GM23248 (cell line): ENCODE measurements around the gene IL32. TPM values are rescaled to one million over a fixed set of nuclear protein-coding genes. Genes with fewer than 3 reads are reported as not detected.

Experiments used
- DNase-seq: peaks from one replicate; pipeline ENCODE4 v3.0.0-alpha.2; 2015
- H2AFZ ChIP-seq: fragments of 200-600 bp; sonication (generic); 2 replicates; pipeline ENCODE4 v1.6.1; 2016; ENCODE audit warnings: antibody characterized with exemption
- H3F3A ChIP-seq: fragments of 200-600 bp; sonication (generic); 2 replicates; pipeline ENCODE4 v1.6.1; 2016; ENCODE audit warnings: mild to moderate bottlenecking, antibody characterized with exemption, mixed run types; ENCODE audit not compliant: insufficient read depth
- H3K27ac ChIP-seq: fragments of 200-600 bp; sonication (generic); 2 replicates; pipeline ENCODE4 v1.5.1; 2016; ENCODE audit warnings: mild to moderate bottlenecking
- H3K27me3 ChIP-seq: fragments of 200-600 bp; sonication (generic); replicated peaks from 2 replicates; pipeline ENCODE4 v1.6.1; 2016; ENCODE audit warnings: mild to moderate bottlenecking; ENCODE audit not compliant: insufficient read depth
- H3K36me3 ChIP-seq: fragments of 200-600 bp; sonication (generic); 2 replicates; pipeline ENCODE4 v1.6.1; 2016; ENCODE audit warnings: low read depth, mild to moderate bottlenecking
- H3K4me1 ChIP-seq: fragments of 200-600 bp; sonication (generic); 2 replicates; pipeline ENCODE4 v1.6.1; 2016; ENCODE audit warnings: mild to moderate bottlenecking; ENCODE audit not compliant: insufficient read depth
- H3K4me2 ChIP-seq: fragments of 200-600 bp; sonication (generic); one replicate; pipeline ENCODE4 v1.6.1; 2016; ENCODE audit warnings: mild to moderate bottlenecking; ENCODE audit not compliant: unreplicated experiment
- H3K4me3 ChIP-seq: fragments of 200-600 bp; sonication (generic); 2 replicates; pipeline ENCODE4 v1.5.1; 2016; ENCODE audit warnings: mild to moderate bottlenecking
- H3K79me2 ChIP-seq: fragments of 200-600 bp; sonication (generic); 2 replicates; pipeline ENCODE4 v1.6.1; 2016; ENCODE audit warnings: mild to moderate bottlenecking; ENCODE audit not compliant: insufficient read depth
- H3K9ac ChIP-seq: fragments of 200-600 bp; sonication (generic); 2 replicates; pipeline ENCODE4 v1.6.1; 2016; ENCODE audit warnings: mild to moderate bottlenecking
- H3K9me2 ChIP-seq: fragments of 200-600 bp; sonication (generic); 2 replicates; pipeline ENCODE4 v1.6.1; 2016; ENCODE audit warnings: mixed run types, mild to moderate bottlenecking, moderate library complexity; ENCODE audit not compliant: insufficient read depth
- H3K9me3 ChIP-seq: fragments of 200-600 bp; sonication (generic); one replicate; pipeline ENCODE4 v1.6.1; 2017; ENCODE audit warnings: low read depth
- H4K20me1 ChIP-seq: fragments of 200-600 bp; sonication (generic); 2 replicates; pipeline ENCODE4 v1.6.0; 2016; ENCODE audit not compliant: insufficient read depth
- EZH2 ChIP-seq: fragments of 200-600 bp; sonication (generic); IDR thresholded peaks from 2 replicates; pipeline ENCODE4 v1.6.1; 2018; ENCODE audit warnings: antibody characterized with exemption, mild to moderate bottlenecking; ENCODE audit not compliant: insufficient read depth, poor library complexity, severe bottlenecking
- EZH2phosphoT487 ChIP-seq: fragments of 200-600 bp; sonication (generic); IDR thresholded peaks from 2 replicates; pipeline ENCODE4 v1.6.1; 2018; ENCODE audit warnings: antibody characterized with exemption, moderate library complexity, mild to moderate bottlenecking, low read depth; ENCODE audit not compliant: insufficient read depth
- WGBS, 2 experiments: methylation state at CpG; one replicate each; pipeline ENCODE4 v1.1.6; 2015 to 2017; ENCODE audit warnings: low lambda C conversion rate in 2 of 2, low coverage in 1 of 2; ENCODE audit errors: missing lambda C conversion rate in 2 of 2; 5-methylcytosine and 5-hydroxymethylcytosine counted together
- in situ Hi-C: fragments of 300-500 bp; cut with MboI; formaldehyde crosslinking; loops from 2 replicates; pipeline ENCODE4 v1.15.0; 2020
- polyA plus RNA-seq: library from polyadenylated mRNA; unstranded; fragments of >200 nt; fragmentation: Nextera tagmentation; extraction: Ambion mirVana; gene quantifications from 2 replicates; pipeline ENCODE4 v1.2.1, GENCODE V29; 2016
- total RNA-seq: library from RNA; depleted of rRNA; stranded (reverse); fragments of >200 nt; shearing (Covaris generic); gene quantifications from 2 replicates; pipeline ENCODE4 v1.2.3, GENCODE V29; 2014

IL32 gene
- total and polyA plus RNA-seq, 2 experiments from 2014 or later: 0.76 to 1.0 TPM

- H3F3A ChIP-seq: no peaks in the 10 kb centered on the region
- no peak overlapping the region for H3K27ac ChIP-seq
- no peaks in the 10 kb centered on the region for H3K27me3 ChIP-seq
- H4K20me1 ChIP-seq: no peaks in the 10 kb centered on the region
- H2AFZ ChIP-seq: no peak overlapping the region
- H3K36me3 ChIP-seq: no peaks in the 10 kb centered on the region
- no peak overlapping the region for H3K9ac ChIP-seq
- H3K79me2 ChIP-seq: no peaks in the 10 kb centered on the region
- H3K9me3 ChIP-seq: no peaks in the 10 kb centered on the region
- TF ChIP-seq EZH2: no peak
- H3K9me2 ChIP-seq: no peaks in the 10 kb centered on the region
- no peak overlapping the region for H3K4me3 ChIP-seq
- DNase-seq: no peak
- in situ Hi-C loops: no loop called here
- H3K4me1 ChIP-seq: peaks cover 5% of the 10 kb centered on the region
- 82 to 86% methylated on average over 6 of the region's 6 CpGs for whole genome bisulfite sequencing, 2 experiments
- H3K4me2 ChIP-seq: no peak overlapping the region
Measured at GRCh38 chr16:3062553-3062952, 2.9 kb upstream of the IL32 start.

GRCh38 chr16:3063625-3064386, 1.6 kb upstream of the IL32 start:
- no peak for TF ChIP-seq EZH2
- TF ChIP-seq EZH2phosphoT487: no peak
- no peak for DNase-seq
- Histone ChIP-seq H3K36me3 (no peaks in the 10 kb centered on the region), H3K9me2 (no peaks in the 10 kb centered on the region), H3K79me2 (no peaks in the 10 kb centered on the region), H3F3A (no peaks in the 10 kb centered on the region), H3K9me3 (no peaks in the 10 kb centered on the region), H2AFZ (no peak overlapping the region), H3K9ac (no peak overlapping the region), H3K27me3 (no peaks in the 10 kb centered on the region), H4K20me1 (no peaks in the 10 kb centered on the region), H3K4me2 (no peak overlapping the region), H3K27ac (no peak overlapping the region), H3K4me1 (peaks cover 5% of the 10 kb centered on the region), H3K4me3 (no peak overlapping the region)
- in situ Hi-C loops: no loop called here
- WGBS, 2 experiments: 83 to 85% methylated on average over 8 of the region's 8 CpGs

GRCh38 chr16:3065742-3066439, 451 bp downstream of the IL32 start:
- H4K20me1 ChIP-seq: no peaks in the 10 kb centered on the region
- TF ChIP-seq EZH2phosphoT487 (no peak), EZH2 (no peak)
- no peaks in the 10 kb centered on the region for H3K79me2 ChIP-seq
- no peaks in the 10 kb centered on the region for H3K9me3 ChIP-seq
- H3K4me1 ChIP-seq: peaks cover 5% of the 10 kb centered on the region
- no peaks in the 10 kb centered on the region for H3K9me2 ChIP-seq
- H2AFZ ChIP-seq: no peak overlapping the region
- H3K9ac ChIP-seq: no peak overlapping the region
- 0 out of 2 replicates have a peak, but pooled peaks cover under 1% of the 10 kb centered on the region for H3K27me3 ChIP-seq
- H3K27ac ChIP-seq: no peak overlapping the region
- H3K36me3 ChIP-seq: no peaks in the 10 kb centered on the region
- no peak overlapping the region for H3K4me3 ChIP-seq
- H3K4me2 ChIP-seq: no peak overlapping the region
- no peak for DNase-seq
- in situ Hi-C loops: no loop called here
- 81 to 85% methylated on average over 24 to 26 of the region's 26 CpGs for WGBS, 2 experiments
- no peaks in the 10 kb centered on the region for H3F3A ChIP-seq

GRCh38 chr16:3066440-3066748, 954 bp downstream of the IL32 start:
- DNase-seq: no peak
- H4K20me1 ChIP-seq: no peaks in the 10 kb centered on the region
- TF ChIP-seq EZH2 (no peak), EZH2phosphoT487 (no peak)
- H3K9ac ChIP-seq: no peak overlapping the region
- no peak overlapping the region for H3K27ac ChIP-seq
- H3F3A ChIP-seq: no peaks in the 10 kb centered on the region
- no peaks in the 10 kb centered on the region for H3K9me2 ChIP-seq
- 0 out of 2 replicates have a peak, but pooled peaks cover 5% of the 10 kb centered on the region for H3K27me3 ChIP-seq
- in situ Hi-C loops: no loop called here
- 79 to 86% methylated on average over 7 of the region's 7 CpGs for WGBS, 2 experiments
- H3K4me1 ChIP-seq: peaks cover 5% of the 10 kb centered on the region
- no peaks in the 10 kb centered on the region for H3K79me2 ChIP-seq
- H3K9me3 ChIP-seq: no peaks in the 10 kb centered on the region
- no peak overlapping the region for H3K4me2 ChIP-seq
- H3K36me3 ChIP-seq: no peaks in the 10 kb centered on the region
- no peak overlapping the region for H2AFZ ChIP-seq
- H3K4me3 ChIP-seq: no peak overlapping the region
